Endothelial cell (in vitro differentiated cells): Measurements from ENCODE around the gene RUFY2. TPM values are rescaled to one million over a fixed set of nuclear protein-coding genes. Genes with fewer than 3 reads are reported as not detected.

Experiments used
- DNase-seq: peaks from one replicate; pipeline ENCODE4 v3.0.0; 2021; ENCODE audit warnings: low spot score
- H3K27ac Mint-ChIP-seq: one replicate; pipeline ENCODE4 v1.8.0; 2021; ENCODE audit warnings: mixed read lengths, inconsistent platforms; ENCODE audit not compliant: unreplicated experiment
- H3K27me3 Mint-ChIP-seq: one replicate; pipeline ENCODE4 v1.8.0; 2021; ENCODE audit warnings: mild to moderate bottlenecking, moderate library complexity, mixed read lengths, inconsistent platforms; ENCODE audit not compliant: unreplicated experiment
- H3K36me3 Mint-ChIP-seq: one replicate; pipeline ENCODE4 v1.8.0; 2021; ENCODE audit warnings: mild to moderate bottlenecking, low read depth, mixed read lengths, inconsistent platforms; ENCODE audit not compliant: unreplicated experiment
- H3K4me1 Mint-ChIP-seq: one replicate; pipeline ENCODE4 v1.8.0; 2021; ENCODE audit warnings: mild to moderate bottlenecking, mixed read lengths, inconsistent platforms; ENCODE audit not compliant: unreplicated experiment
- H3K4me3 Mint-ChIP-seq: one replicate; pipeline ENCODE4 v1.8.0; 2021; ENCODE audit warnings: mild to moderate bottlenecking, mixed read lengths, inconsistent platforms; ENCODE audit not compliant: unreplicated experiment
- H3K9me3 Mint-ChIP-seq: one replicate; pipeline ENCODE4 v1.8.0; 2021; ENCODE audit warnings: mixed read lengths, inconsistent platforms; ENCODE audit not compliant: unreplicated experiment
- total RNA-seq: library from RNA; stranded (reverse); fragmentation: NEBNext Ultra II Directional; extraction: Animal tissue kit (Norgen Biotek cat#: 25700); gene quantifications from one replicate; pipeline ENCODE4 v1.2.1, GENCODE V29; 2021; ENCODE audit not compliant: unreplicated experiment
- TF ChIP-seq, protein P1 (sequence below): fragments of 200-600 bp; sonication (generic); IDR thresholded peaks from one replicate; pipeline ENCODE4 v1.5.0; 2021; ENCODE audit warnings: antibody characterized with exemption; ENCODE audit not compliant: unreplicated experiment

Gene RUFY2
- total RNA-seq, 1 donor from 2014 or later, result 24.7 TPM

DNA sequence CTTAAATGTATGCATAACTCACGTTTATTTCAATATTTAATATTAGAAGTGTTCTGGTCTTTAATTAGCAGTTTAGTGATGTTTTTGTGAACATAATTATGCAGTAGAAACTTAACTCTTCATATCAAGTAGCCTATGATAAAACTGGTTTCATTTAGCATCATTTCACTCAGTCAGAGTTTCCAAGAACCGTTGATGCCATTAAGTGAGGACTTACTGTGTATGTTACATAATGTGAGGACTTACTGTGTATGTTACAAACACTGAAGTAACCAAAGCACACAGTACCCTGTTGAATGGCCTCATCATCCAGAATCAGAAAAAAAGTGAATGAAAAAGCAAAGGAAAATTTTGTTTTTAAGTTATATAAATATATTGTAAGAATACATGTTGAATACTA lies 41.5 kb downstream of the RUFY2 start:
- Mint-ChIP-seq H3K4me3 (no peak overlapping the region), H3K27ac (no peak overlapping the region), H3K4me1 (no peaks in the 10 kb centered on the region), H3K36me3 (peaks cover 7% of the 10 kb centered on the region), H3K9me3 (no peaks in the 10 kb centered on the region), H3K27me3 (peaks cover 1% of the 10 kb centered on the region)
- no peak for DNase-seq
- TF ChIP-seq, protein P1, sequence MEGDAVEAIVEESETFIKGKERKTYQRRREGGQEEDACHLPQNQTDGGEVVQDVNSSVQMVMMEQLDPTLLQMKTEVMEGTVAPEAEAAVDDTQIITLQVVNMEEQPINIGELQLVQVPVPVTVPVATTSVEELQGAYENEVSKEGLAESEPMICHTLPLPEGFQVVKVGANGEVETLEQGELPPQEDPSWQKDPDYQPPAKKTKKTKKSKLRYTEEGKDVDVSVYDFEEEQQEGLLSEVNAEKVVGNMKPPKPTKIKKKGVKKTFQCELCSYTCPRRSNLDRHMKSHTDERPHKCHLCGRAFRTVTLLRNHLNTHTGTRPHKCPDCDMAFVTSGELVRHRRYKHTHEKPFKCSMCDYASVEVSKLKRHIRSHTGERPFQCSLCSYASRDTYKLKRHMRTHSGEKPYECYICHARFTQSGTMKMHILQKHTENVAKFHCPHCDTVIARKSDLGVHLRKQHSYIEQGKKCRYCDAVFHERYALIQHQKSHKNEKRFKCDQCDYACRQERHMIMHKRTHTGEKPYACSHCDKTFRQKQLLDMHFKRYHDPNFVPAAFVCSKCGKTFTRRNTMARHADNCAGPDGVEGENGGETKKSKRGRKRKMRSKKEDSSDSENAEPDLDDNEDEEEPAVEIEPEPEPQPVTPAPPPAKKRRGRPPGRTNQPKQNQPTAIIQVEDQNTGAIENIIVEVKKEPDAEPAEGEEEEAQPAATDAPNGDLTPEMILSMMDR, result no peak

DNA sequence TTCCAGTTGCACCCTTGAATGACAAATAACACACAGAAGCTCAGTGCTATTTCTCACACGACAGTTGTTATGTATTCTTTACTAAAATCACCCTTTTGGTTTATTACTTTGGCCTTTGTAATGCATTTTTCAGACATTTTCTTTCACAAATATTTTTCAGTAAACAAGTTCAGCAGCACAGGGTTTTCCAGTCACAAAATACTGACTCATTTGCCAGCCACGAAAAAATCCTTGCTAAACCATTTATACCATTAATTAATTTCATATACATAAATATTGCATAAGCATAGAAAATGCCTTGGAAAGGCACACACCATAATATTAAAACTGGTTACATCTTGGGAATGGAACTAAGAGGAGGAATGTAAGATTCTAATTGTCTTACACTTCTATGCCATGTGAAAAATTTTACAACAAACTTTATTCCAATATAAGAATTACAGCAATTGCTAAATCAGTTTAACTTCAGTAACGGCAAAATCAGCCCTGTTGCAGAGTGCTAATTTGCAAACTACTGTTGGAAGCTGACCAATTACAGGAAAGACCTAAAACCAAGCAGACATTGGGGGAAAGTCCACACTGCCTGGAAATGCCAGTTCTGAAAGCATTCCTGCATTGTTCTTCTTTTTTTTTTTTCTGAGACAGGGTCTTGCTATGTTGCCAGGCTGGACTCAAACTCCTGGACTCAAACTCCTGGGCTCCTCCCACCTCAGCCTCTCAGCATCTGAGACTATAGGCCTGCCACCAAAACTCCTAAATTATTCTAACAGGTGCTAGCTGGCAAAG lies 42.8 kb downstream of the RUFY2 start:
- Mint-ChIP-seq H3K4me1 (no peaks in the 10 kb centered on the region), H3K9me3 (no peaks in the 10 kb centered on the region), H3K4me3 (peak overlapping the region; percentile 53), H3K27me3 (no peaks in the 10 kb centered on the region), H3K27ac (no peak overlapping the region), H3K36me3 (peaks cover 4% of the 10 kb centered on the region)
- TF ChIP-seq, protein P1, result no peak
- no peak for DNase-seq

DNA sequence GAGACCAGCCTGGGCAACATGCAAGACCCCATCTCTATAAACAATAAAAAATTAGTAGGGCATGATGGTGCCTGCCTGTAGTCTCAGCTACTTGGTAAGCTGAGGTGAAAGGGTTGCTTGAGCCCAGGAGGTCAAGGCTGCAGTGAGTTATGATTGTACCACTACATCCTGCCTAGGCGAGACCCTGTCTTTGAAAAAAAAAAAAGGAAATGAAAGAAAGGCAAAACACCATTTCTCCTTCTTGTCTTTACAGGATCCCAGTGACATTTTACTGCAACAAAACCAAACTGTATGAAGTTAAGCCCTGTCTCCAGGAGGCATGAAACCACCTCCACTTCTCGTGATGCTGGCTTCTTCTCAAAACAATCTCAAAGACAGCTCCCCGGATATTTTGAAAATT lies 44.5 kb downstream of the RUFY2 start:
- Mint-ChIP-seq H3K9me3 (no peaks in the 10 kb centered on the region), H3K4me3 (no peak overlapping the region), H3K4me1 (no peaks in the 10 kb centered on the region), H3K27me3 (no peaks in the 10 kb centered on the region), H3K36me3 (peaks cover 7% of the 10 kb centered on the region), H3K27ac (peak overlapping the region; percentile 45)
- TF ChIP-seq, protein P1, result no peak
- DNase-seq, result no peak

DNA sequence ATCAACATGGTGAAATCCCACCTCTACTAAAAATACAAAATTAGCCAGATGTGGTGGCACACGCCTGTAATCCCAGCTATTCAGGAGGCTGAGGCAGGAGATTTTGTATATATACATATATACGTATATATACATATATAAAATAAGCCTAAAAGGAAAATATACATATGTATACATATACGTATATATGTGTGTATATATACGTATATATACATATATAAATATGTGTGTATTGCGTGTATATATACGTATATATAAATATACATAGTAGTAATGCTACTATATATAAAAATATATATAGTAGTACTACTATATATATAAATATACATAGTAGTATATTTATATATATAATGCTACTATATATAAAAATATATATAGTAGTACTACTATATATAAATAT lies 47.9 kb downstream of the RUFY2 start:
- H3K4me3 Mint-ChIP-seq, result no peak overlapping the region
- H3K9me3 Mint-ChIP-seq, result no peaks in the 10 kb centered on the region
- H3K27ac Mint-ChIP-seq, result no peak overlapping the region

DNA sequence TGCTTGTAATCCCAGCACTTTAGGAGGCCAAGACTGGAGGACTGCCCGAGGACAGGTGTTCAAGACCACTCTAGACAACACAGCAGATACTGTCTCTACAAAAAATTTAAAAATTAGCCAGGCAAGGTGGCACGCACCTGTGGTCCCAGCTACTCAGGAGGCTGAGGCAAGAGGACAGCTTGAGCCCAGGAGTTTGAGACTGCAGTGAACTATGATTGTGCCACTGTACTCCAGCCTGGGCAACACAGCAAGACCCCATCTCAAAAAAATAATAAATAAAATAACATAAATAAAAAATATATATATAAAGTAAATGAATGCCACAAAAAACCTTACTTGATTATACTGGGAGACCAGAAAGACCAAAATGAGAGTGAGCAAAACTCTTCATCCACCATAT lies 53.5 kb downstream of the RUFY2 start:
- H3K27me3 Mint-ChIP-seq, result no peaks in the 10 kb centered on the region
- no peaks in the 10 kb centered on the region for H3K4me1 Mint-ChIP-seq
- no peaks in the 10 kb centered on the region for H3K9me3 Mint-ChIP-seq

More for the DNA sequence above, 47.9 kb downstream of the RUFY2 start:
- H3K27me3 Mint-ChIP-seq, result no peaks in the 10 kb centered on the region
- no peak for DNase-seq
- no peaks in the 10 kb centered on the region for H3K4me1 Mint-ChIP-seq
- H3K36me3 Mint-ChIP-seq, result peaks cover 14% of the 10 kb centered on the region
- TF ChIP-seq, protein P1, result no peak

More for the DNA sequence above, 53.5 kb downstream of the RUFY2 start:
- Mint-ChIP-seq H3K4me3 (no peak overlapping the region), H3K27ac (no peak overlapping the region), H3K36me3 (peaks cover 21% of the 10 kb centered on the region)
- TF ChIP-seq, protein P1, result no peak
- no peak for DNase-seq
